Activated CD4-positive, CD25-positive, alpha-beta regulatory T cell treated with anti-CD3 and anti-CD28 coated beads, Interleukin-2, amount 50 U/mL, for 72 hours (primary cell): ENCODE measurements around the gene EMP1.
A peak's percentile ranks its signal among the peaks of the same experiment; 100 is the strongest.

Experiments
- DNase-seq: peaks from one replicate; pipeline ENCODE4 v3.0.0; 2021

The EMP1 gene

GRCh38 chr12:13173012-13173932 lies 23.3 kb upstream of the EMP1 start:
- no peak for DNase-seq

GRCh38 chr12:13175499-13175898 lies 21.0 kb upstream of the EMP1 start:
- no peak for DNase-seq

GRCh38 chr12:13176256-13176655 lies 20.3 kb upstream of the EMP1 start:
- no peak for DNase-seq

DNA sequence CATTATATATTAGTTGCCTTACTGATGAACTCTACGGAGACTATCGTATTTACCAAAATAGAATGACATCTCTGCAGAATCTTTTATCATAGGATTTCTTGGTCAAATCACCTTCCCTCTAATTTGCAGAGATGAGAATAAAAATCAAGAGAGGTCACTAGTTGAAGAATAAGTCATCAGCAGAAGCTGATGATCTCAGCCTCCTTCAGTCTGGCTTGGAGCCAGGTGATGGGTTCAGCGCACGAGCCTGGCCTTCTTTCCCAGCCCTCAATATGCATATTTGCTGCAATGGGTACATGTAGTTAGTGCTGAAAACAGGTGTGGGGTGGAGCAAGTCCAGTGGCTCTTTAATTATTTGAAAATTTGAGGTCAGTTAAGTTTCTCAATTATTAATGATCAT lies 19.2 kb upstream of the EMP1 start:
- DNase-seq = no peak

DNA sequence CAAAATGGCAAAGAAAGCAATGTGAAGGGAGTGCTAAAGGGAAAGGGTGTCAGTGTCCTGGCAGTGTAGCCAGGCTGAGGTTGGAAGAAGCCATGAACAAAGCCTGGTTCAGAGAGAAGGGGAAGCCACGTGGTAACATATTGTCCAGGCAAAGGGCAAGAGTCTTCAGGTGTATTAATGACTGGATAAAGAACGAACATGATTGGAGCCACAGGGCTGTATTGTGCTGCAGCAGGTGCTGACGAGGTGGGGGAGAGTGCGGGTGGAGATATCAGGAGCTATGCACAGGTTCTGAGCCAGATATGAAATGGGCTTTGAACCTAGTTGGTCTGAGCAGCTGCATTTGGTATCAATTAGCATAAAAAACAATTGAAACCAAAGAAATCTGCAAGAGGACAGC lies 18.6 kb upstream of the EMP1 start:
- no peak for DNase-seq

DNA sequence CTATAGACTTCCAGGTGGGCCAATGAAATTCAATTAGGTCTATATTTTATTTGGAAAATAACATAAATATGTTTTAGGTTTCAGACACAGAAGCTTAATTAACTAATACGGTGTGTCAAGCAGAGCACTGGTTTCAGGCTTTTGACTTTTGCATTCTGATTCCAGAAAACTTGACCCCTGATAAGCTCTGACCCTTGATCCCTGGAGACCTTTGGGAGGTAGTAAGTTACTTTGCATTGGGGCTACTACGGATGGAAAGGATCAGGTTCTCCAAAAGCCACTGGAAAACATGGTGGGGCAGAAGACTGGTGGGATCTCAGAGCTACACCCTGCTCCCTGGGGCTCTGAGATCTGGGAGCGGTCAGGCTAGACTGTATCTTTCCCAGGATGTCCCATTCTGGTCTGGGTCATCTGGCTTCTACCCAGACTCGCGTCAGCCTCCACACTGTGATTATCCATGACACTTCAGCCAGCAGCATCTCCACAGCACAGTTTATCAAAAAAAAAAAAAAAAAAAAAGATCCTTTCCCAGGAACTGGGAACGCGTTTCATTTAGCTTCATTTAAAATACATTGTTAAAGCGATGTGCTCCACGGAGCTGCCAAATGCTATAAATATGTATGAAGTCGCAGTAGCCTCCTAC lies 17.8 kb upstream of the EMP1 start:
- DNase-seq = no peak

DNA sequence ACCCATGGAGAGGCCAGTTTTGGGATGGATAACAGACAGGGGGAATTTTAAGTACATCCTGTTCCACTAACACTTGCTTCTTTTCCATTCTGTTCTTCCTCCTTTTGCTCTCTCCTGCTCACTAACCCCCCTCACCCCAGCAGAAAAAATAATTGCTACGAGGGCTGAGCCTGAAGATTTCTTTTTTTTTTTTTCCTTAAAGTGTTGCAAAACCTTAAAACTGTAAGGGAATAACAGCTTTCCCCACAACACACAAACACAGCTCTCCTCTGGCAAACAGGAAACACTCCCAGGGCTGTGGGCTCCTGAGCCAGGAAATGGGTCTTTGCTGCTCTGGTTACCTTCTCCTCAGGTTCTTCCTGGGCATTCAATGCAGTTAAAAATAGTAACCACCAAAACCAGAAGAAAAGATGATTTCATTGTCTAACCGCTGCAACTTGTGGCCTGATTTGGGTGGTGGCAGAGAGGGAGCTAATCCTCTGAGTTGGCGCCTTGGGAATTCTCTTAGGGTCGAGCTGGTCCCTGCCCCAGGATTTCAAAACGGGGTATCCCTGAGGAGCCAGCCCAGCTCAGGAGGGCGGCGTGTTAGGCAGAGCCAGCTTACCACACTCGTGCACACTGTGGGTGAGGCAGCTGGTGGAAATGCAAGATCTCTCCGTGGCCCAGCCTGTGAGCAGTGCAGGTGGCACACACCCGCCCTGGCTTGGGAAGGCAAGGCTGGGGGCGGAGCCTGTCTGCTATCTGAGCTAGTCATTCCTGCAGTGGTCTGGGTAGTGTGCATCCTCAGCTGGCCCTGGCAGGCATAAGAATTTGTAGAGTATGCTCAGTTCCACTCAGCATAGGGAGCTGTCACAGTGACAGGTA lies 17.1 kb upstream of the EMP1 start:
- peak; percentile 43 for DNase-seq

DNA sequence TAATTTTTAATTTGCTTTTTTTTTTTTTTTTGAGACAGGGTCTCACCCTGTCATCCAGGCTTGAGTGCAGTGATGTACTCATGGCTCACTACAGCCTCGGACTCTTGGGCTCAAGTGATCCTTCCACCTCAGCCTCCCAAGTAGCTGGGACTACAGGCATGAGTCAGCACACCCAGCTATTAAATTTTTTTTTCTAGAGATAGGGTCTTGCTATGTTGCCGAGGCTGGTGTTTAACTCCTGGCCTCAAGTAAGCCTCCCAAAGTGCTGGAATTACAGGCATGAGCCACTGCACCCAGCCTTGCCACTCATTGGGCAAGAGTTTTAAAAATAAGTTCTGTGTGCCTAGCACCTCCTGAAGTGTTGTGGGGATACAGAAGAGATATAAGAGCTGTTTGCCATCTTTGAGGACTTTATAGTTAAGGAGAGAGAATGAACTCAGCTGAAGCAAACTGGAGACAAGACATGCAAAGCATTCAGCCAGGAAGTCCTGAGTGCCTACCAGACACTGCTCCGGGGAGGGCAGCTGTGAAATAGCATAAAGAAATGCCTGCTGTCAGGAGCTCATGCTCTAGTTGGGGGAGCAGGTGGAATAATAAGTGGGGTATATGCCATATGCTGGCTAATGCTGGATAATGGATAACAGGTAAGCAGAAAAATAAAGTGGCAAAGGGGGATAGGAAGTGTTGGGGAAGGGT lies 15.0 kb upstream of the EMP1 start:
- DNase-seq = no peak

DNA sequence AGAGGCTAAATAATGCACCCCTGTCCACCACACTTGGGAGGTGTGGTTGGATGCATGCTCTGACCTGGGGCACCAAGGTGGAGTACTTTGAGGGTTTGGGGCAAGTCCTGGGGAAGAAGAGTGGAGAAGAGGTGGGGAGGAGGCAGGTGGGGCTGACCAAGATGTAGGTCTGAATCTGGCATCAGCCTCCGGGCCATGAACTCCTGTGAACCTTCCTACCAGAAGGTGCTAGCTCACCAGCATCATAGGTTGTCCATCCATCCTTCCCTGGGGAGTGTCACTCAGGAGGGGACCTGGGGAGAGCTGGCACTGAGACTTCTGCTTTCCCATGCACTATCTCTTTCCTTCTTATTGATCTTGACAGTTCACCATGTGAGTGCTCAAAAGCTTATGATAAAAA lies 13.6 kb upstream of the EMP1 start:
- no peak for DNase-seq

DNA sequence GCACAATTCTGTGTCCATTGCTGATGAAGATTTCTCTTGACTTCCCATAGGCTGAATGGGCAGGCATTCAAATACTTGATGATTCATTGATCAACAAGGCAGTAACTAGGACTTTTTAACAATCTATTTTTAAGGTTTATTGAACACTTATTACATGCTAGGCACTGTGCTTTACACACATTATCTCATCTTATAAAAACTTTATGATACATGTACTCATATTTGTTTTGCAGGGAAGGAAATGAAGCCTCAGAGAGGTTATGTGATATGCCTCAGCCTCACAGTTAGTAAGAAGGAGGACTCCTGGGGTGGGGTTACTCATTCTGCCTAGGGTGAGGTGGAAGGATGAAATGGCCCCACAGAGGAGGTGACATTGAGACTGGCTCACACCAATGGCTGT lies 12.9 kb upstream of the EMP1 start:
- no peak for DNase-seq

DNA sequence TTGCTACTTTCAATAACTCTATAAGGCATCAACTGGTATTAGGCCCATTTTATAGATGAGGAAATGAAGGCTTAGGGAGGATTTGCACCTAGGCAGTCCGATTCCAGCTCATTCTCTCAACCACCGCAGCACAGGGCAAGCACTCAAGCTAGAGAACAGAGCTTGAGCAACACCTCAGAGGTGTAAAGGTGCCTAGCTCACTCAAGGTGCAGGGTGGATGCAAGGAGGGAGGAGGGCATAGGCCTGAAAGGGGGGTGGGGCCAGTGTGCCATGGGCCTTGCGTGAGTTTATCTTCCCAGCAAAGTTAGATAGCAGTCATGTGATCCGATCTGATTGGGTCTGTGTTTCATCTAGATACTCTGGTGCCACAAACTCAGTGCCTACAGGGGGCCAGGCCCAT lies 10.2 kb upstream of the EMP1 start:
- no peak for DNase-seq

DNA sequence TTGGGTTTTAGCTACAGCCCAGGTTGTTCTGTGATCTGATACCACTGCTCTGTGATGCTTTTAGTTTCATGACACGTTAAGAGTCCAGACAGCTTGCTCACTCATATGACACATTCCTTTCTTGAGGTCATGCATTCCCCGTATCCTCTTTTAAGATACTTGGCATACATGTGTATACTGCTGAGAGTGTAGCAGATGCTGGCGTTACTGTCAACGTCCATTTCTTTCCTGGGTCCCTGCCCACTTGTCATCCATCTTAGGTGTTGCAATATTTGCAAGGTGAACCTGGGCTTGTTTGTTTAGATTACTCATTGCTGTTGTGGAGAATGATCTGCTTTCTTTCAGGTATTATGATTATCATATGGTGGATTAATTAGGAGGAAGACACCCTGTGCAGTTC lies 9.1 kb upstream of the EMP1 start:
- DNase-seq = no peak

DNA sequence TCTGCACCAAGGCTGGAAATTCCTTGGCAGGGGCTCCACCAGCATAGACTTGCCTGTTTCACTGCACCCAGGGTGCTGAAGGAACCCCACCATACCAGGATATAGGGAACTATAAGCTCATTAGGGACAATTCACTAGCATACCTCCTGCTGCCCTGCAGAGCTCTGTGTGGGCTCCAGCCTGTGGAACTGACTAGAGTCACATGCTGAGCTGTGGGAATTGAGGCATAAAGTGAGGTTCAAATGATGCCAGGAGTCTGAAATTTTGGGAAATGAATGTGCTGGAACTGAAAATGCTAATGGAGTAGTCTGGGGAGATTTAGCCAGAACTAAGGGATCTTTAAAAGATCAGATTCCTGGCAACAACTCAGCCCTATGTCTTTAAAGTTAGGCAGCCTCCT lies 7.3 kb upstream of the EMP1 start:
- DNase-seq = no peak

- DNase-seq = no peak
Measured at GRCh38 chr12:13190275-13190674, 6.3 kb upstream of the EMP1 start.

- DNase-seq = no peak
Measured at GRCh38 chr12:13192719-13193118, 3.8 kb upstream of the EMP1 start.

DNA sequence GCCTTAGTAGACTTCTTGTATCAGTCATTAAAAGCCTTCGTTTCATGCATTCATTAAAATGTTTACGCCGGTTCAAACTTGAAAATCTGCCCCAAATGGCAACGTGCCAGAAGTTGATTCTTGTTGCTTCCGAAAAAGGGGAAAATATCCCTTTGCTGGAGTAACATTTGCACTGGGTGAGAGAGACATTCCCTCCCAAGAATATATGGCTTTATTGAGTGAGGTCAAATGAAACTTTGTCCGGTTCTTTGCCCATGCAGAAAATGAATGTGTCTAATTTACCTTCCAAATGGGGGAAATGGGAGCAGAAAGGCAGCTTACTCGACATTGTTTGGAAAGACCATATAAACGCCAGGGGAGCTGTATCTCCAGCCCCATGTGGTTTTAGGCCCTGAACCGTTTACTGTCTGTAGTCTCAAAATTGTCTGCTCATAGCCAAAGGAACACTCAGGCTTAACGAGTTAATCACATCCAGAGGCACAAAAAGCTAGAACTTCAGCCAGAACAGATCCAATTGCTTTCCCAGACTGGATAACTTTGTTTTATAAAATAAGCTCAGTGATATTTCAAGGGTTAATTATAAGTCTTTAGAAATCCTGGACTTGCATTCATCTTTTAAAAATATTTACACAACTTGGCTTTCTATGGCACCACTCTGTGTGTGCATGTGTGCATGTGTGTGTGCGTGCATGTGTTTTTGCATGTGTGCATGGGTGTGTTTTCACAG lies 2.9 kb upstream of the EMP1 start:
- DNase-seq = no peak

DNA sequence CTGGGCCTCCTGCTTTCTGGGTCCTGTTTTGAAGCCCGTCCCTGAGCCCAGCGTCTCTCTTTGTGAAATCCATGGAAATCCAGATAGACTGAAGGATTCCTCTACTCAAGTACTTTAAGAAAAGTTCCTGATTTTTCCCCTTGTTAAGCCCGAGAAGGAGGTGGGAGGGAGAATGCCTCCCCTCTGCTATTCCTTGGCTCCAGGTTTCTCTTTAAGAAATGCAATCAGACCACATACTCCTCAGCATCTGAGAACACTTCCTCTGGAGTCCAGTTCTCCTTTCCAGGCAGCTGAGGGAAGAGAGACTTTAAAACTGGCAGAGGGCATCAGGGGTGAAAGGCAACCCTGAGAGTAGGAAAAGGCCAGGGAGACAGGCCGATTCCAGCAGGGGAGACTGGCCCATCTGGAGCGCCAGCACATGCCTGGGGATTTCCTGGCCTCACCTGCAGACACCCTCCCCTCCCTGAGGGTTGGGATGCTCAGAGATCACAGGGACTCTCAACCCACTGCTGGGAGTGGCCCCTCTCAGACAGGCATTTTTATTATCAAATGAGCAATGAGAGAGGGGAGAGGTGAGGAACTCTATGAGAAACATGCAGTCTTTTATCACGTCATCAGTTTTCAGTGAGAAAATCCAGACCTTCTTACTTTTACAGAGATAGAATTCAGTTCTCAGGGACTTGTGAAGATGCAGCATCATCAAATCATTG lies 2.0 kb upstream of the EMP1 start:
- DNase-seq = no peak

DNA sequence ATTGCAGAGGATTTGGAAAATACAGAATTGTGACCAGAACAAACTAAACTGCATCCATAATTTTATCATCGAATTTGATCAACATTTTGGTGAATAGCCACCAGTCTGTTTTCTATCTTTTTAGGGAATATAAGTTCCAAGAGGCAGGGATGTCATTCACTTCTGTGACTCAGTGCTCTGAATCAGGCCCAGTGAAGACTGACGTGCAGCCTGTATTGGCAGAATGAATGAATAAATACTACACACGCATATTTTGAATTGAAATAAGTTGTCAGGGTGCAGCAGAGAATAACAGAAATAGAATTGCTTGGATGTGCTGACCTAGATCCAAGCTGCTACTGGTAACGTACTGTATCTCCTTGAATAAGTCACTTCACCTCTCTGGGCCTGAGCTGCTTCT lies 1.3 kb upstream of the EMP1 start:
- no peak for DNase-seq

- DNase-seq = no peak
Measured at GRCh38 chr12:13195785-13196129, 769 bp upstream of the EMP1 start.

DNA sequence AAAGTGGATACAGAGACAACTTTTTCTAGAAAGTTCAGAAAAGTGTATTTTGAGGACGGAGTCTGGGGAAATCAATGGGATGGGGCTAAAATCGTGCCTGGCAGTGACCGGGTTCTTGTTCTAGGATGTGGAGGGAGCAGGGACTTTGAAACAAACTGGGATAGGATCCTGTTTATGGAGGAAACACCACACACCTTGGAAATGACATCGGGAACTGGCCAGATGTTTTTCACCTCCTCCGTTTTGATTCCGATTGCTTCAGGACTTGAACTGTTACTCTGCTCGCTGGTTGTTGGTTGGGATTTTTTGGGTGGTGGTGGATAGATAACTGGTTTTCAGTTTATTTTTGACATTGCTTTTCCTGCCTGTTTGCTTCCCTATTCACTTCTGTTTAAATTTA lies 506 bp downstream of the EMP1 start:
- no peak for DNase-seq

DNA sequence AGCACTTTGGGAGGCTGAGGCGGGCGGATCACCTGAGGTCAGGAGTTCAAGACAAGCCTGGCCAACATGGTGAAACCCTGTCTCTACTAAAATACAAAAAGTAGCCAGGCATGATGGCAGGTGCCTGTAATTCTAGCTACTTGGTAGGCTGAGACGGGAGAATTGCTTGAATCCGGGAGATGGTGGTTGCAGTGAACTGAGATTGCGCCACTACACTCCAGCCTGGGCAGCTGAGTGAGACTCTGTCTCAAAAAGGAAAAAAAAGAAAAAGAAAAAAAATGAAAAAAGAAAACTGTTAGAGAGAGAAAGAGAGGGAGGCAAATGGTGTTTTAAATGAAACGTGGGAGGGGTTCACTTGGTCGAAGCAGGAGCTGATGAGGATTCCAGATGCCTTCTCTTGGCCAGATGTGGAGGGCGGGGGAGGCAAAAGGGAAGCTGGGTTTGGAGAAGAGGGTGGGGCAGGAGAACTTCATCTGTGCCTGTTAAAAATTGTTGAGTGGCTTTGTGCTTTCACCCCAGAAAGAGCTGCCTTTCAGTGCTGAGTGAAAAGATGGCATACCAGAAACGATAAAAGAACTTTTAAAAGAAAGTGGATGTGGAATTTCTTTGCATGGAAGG lies 1.1 kb downstream of the EMP1 start:
- no peak for DNase-seq
